ENCODE measurements around the gene RC3H2.

- TF ChIP-seq CTCF (IDR thresholded peaks at IDR 0.05) (no peak), POLR2A (IDR thresholded peaks at IDR 0.05) (no peak)
Measured at GRCh38 chr9:122946461-122947005, 41.4 kb upstream of the RC3H2 start.

Data from adrenal gland (tissue), 5 donors.